ENCODE measurements around the gene PREP. TPM values are rescaled to one million over a fixed set of nuclear protein-coding genes. Genes with fewer than 3 reads are reported as not detected.

Gene PREP
- total RNA-seq, 4 donors from 2014 or later = 32.9 to 63.2 (median 41.2) TPM

DNA sequence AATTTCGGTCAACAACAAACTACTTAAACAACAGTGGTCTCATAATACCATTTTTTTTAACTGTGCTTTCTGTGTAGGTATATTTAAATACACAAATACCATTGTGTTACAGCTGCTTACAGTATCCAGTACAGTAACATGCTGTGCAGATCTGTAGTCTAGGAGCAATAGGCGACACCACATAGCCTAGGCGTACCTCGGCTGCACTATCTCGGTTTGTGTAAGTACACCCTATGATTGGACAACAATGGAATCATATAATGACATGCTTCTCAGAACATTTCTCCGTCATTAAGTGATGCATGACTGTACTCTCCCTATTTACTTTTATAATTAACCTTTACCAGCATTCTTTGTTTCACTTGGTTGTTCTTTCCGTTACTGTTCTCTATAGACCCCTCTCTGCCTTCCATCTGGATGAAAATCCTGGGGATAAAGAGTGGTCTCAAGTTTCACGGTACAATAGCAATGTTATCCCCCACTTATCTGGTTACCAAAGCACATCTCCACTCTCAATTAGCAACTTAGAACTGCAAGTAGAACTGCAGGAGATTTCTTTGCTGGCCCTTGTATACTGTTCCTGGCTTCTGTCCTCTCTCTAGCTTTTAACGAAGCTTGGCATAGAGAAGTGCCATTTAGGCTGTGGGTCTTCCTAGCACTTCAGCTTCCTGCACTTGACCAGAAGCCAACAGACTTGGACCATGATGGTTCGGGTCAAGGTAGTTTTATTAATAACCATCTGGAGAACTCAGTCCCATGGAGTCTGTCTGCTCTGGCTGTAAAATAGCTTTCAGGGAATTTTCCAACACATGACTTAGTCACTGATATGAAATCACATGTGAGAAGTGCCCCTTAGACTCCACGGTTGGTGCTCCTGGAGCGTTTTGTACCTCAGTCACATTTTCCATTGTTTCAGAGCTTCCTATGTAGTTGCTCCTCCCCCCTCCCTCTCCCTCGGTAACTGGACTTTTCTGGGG, 142.7 kb downstream of the PREP start:
- no peaks in the 10 kb centered on the region for H3K4me1 ChIP-seq
- intact Hi-C loops (cut with DNase I; ENCODE audit: low total_unique reads) = no loop called here
- TF ChIP-seq POLR2A (IDR thresholded peaks at IDR 0.05) = no peak
- TF ChIP-seq EP300 (IDR thresholded peaks at IDR 0.05; ENCODE audit: low read depth) = no peak
- TF ChIP-seq, protein P1, sequence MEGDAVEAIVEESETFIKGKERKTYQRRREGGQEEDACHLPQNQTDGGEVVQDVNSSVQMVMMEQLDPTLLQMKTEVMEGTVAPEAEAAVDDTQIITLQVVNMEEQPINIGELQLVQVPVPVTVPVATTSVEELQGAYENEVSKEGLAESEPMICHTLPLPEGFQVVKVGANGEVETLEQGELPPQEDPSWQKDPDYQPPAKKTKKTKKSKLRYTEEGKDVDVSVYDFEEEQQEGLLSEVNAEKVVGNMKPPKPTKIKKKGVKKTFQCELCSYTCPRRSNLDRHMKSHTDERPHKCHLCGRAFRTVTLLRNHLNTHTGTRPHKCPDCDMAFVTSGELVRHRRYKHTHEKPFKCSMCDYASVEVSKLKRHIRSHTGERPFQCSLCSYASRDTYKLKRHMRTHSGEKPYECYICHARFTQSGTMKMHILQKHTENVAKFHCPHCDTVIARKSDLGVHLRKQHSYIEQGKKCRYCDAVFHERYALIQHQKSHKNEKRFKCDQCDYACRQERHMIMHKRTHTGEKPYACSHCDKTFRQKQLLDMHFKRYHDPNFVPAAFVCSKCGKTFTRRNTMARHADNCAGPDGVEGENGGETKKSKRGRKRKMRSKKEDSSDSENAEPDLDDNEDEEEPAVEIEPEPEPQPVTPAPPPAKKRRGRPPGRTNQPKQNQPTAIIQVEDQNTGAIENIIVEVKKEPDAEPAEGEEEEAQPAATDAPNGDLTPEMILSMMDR (IDR thresholded peaks at IDR 0.05) = no peak
- TF ChIP-seq POLR2AphosphoS5 (IDR thresholded peaks at IDR 0.05) = no peak
- H3K27ac ChIP-seq = no peak overlapping the region
- in situ Hi-C loops (cut with MboI; ENCODE audit: low pct_ligation_motif_present in 1 of 4, low pct_unique_long_range_greater_than_20kb in 1 of 4, low sequenced_read_pairs in 3 of 4) = no loop called here
- DNase-seq = no peak
- WGBS, 2 donors (ENCODE audit: low coverage in 1 of 2) = 63 to 78% methylated on average over 6 to 13 of the region's 13 CpGs
- no peaks in the 10 kb centered on the region for H3K9me3 ChIP-seq
- H3K27me3 ChIP-seq = no peaks in the 10 kb centered on the region
- H3K36me3 ChIP-seq = no peaks in the 10 kb centered on the region
- H3K4me3 ChIP-seq = no peak overlapping the region

DNA sequence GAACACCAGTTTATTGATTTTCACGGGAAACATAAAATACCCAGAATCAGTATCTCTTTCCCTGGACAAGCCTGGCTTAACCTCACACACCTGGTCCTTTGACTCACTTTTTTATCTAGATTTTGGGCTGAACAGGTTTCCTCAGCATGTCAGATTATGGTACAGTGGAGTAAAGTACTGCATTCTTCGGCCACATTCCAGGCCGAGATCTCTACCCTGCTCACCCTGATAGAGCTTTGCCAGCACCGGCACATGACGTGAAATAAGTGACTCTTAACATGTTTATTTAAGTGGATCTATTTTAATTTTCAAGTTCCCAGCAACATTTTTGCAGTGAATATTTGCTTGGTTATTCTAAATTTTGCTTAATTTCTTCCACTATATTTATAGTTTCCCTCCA, 144.1 kb downstream of the PREP start:
- intact Hi-C loops (cut with DNase I; ENCODE audit: low total_unique reads) (no loop called here), in situ Hi-C loops (cut with MboI; ENCODE audit: low pct_ligation_motif_present in 1 of 4, low pct_unique_long_range_greater_than_20kb in 1 of 4, low sequenced_read_pairs in 3 of 4) (no loop called here)
- Histone ChIP-seq H3K4me3 (no peak overlapping the region), H3K27ac (no peak overlapping the region), H3K36me3 (no peaks in the 10 kb centered on the region), H3K9me3 (no peaks in the 10 kb centered on the region), H3K4me1 (no peaks in the 10 kb centered on the region), H3K27me3 (no peaks in the 10 kb centered on the region)
- WGBS, 2 donors (ENCODE audit: low coverage in 1 of 2) = 84 to 88% methylated on average over 5 of the region's 5 CpGs
- TF ChIP-seq POLR2A (IDR thresholded peaks at IDR 0.05) = no peak
- TF ChIP-seq EP300 (IDR thresholded peaks at IDR 0.05; ENCODE audit: low read depth) = no peak
- no peak for TF ChIP-seq POLR2AphosphoS5 (IDR thresholded peaks at IDR 0.05)
- TF ChIP-seq, protein P1 (IDR thresholded peaks at IDR 0.05) = no peak
- no peak for DNase-seq

DNA sequence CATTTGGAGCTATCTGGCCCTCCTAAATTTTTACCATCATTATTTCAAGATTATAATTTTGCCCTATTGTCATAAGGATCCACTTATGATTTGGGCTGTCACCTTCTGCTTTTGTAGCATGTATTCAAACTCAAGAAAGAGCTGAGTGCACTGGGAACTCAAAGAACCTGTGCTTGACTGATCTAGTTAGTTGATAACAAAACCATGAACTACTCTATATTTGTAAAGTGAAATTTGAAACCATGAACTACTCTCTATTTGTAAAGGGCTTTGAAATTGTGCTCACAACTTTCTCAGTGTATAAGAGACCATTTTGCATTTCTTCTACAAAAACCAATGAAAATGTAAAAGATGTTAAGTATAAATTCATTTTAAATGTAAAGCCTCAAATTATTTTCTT, 145.5 kb downstream of the PREP start:
- no peaks in the 10 kb centered on the region for H3K36me3 ChIP-seq
- TF ChIP-seq, protein P1 (IDR thresholded peaks at IDR 0.05) = no peak
- TF ChIP-seq POLR2A (IDR thresholded peaks at IDR 0.05) (no peak), EP300 (IDR thresholded peaks at IDR 0.05; ENCODE audit: low read depth) (no peak), POLR2AphosphoS5 (IDR thresholded peaks at IDR 0.05) (no peak)
- H3K27ac ChIP-seq = no peak overlapping the region
- no peaks in the 10 kb centered on the region for H3K9me3 ChIP-seq
- H3K4me3 ChIP-seq = no peak overlapping the region
- intact Hi-C loops (cut with DNase I; ENCODE audit: low total_unique reads) = no loop called here
- no peaks in the 10 kb centered on the region for H3K27me3 ChIP-seq
- DNase-seq = no peak
- in situ Hi-C loops (cut with MboI; ENCODE audit: low pct_ligation_motif_present in 1 of 4, low pct_unique_long_range_greater_than_20kb in 1 of 4, low sequenced_read_pairs in 3 of 4) = no loop called here
- no peaks in the 10 kb centered on the region for H3K4me1 ChIP-seq

DNA sequence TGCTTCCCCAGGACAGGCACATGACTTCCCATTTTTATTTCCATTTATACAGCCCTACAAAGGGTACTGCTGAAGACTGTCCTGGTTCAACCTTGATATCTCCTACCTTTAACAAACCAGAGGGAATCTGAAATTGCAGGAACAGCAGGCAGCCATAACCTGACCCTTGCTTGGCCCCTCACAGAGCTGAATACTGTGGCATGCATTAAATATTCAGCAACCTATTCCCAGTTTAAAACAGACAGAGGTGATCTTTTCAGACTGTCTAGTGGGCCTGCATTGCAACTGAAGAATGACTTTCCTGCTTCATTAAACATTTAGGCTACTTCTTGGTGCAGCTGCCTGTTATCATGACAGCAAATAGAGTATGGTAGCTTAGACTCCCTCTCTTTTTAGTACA, 146.3 kb downstream of the PREP start:
- Histone ChIP-seq H3K27me3 (no peaks in the 10 kb centered on the region), H3K27ac (no peak overlapping the region), H3K36me3 (no peaks in the 10 kb centered on the region), H3K4me1 (no peaks in the 10 kb centered on the region), H3K4me3 (no peak overlapping the region), H3K9me3 (no peaks in the 10 kb centered on the region)
- TF ChIP-seq POLR2A (IDR thresholded peaks at IDR 0.05) = no peak
- TF ChIP-seq, protein P1 (IDR thresholded peaks at IDR 0.05) = no peak
- no peak for TF ChIP-seq EP300 (IDR thresholded peaks at IDR 0.05; ENCODE audit: low read depth)
- TF ChIP-seq POLR2AphosphoS5 (IDR thresholded peaks at IDR 0.05) = no peak
- in situ Hi-C loops (cut with MboI; ENCODE audit: low pct_ligation_motif_present in 1 of 4, low pct_unique_long_range_greater_than_20kb in 1 of 4, low sequenced_read_pairs in 3 of 4) (no loop called here), intact Hi-C loops (cut with DNase I; ENCODE audit: low total_unique reads) (no loop called here)
- no peak for DNase-seq
